Progenitor cell of endocrine pancreas (in vitro differentiated cells): ENCODE results near the gene TSN. TPM values are rescaled to one million over a fixed set of nuclear protein-coding genes. Genes with fewer than 3 reads are reported as not detected.
"Not testable (repeated sequence)": the region's sequence is repeated elsewhere in the genome, so short reads cannot be mapped to it uniquely, and the experiment has no call there.

ENCODE experiments used
- DNase-seq: peaks from one replicate; pipeline ENCODE4 v3.0.0; 2021; ENCODE audit warnings: low spot score; ENCODE audit not compliant: unreplicated experiment
- H3K27ac Mint-ChIP-seq: 2 replicates; pipeline ENCODE4 v1.8.0; 2021; ENCODE audit warnings: mild to moderate bottlenecking, moderate library complexity, mixed read lengths
- H3K27me3 Mint-ChIP-seq: 2 replicates; pipeline ENCODE4 v1.8.0; 2021; ENCODE audit warnings: mixed read lengths
- H3K36me3 Mint-ChIP-seq: 2 replicates; pipeline ENCODE4 v1.8.0; 2022; ENCODE audit warnings: mixed read lengths; ENCODE audit not compliant: insufficient read depth
- H3K4me1 Mint-ChIP-seq: 2 replicates; pipeline ENCODE4 v1.8.0; 2021; ENCODE audit warnings: low read depth, mixed read lengths
- H3K4me3 Mint-ChIP-seq: 2 replicates; pipeline ENCODE4 v1.8.0; 2021; ENCODE audit warnings: low read depth, mild to moderate bottlenecking, moderate library complexity, mixed read lengths
- H3K9me3 Mint-ChIP-seq: 2 replicates; pipeline ENCODE4 v1.8.0; 2021; ENCODE audit warnings: low read depth, mixed read lengths
- total RNA-seq: library from RNA; stranded (reverse); gene quantifications from 2 replicates; pipeline ENCODE4 v1.2.1, GENCODE V29; 2021
- TF ChIP-seq, protein P1 (sequence below): fragments of 200-600 bp; sonication (generic); IDR thresholded peaks from one replicate; pipeline ENCODE4 v1.5.0; 2021; ENCODE audit warnings: antibody characterized with exemption, mild to moderate bottlenecking; ENCODE audit not compliant: unreplicated experiment

TSN gene
- total RNA-seq, 1 donor from 2014 or later = 91.7 TPM

DNA sequence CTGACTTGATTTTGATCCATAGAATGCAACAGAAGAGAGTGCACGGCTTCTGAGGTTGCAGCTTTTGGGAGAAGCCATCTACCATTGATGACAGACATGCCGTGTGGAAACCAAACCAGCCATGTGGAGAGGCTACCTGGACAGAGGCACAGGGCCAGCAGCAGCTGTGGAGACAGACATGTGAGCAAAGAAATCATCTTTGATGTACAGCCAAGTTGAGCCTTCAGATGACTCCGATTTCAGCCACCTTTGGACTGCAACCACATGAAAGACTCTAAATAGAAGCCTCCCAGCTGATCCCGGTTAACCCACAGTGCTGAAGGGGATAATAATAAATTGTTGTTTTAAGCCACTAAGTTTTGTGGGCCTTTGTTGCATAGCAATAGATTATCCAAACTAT, 54.2 kb downstream of the TSN start:
- no peaks in the 10 kb centered on the region for H3K9me3 Mint-ChIP-seq
- H3K36me3 Mint-ChIP-seq = no peaks in the 10 kb centered on the region
- no peaks in the 10 kb centered on the region for H3K4me1 Mint-ChIP-seq
- TF ChIP-seq, protein P1, sequence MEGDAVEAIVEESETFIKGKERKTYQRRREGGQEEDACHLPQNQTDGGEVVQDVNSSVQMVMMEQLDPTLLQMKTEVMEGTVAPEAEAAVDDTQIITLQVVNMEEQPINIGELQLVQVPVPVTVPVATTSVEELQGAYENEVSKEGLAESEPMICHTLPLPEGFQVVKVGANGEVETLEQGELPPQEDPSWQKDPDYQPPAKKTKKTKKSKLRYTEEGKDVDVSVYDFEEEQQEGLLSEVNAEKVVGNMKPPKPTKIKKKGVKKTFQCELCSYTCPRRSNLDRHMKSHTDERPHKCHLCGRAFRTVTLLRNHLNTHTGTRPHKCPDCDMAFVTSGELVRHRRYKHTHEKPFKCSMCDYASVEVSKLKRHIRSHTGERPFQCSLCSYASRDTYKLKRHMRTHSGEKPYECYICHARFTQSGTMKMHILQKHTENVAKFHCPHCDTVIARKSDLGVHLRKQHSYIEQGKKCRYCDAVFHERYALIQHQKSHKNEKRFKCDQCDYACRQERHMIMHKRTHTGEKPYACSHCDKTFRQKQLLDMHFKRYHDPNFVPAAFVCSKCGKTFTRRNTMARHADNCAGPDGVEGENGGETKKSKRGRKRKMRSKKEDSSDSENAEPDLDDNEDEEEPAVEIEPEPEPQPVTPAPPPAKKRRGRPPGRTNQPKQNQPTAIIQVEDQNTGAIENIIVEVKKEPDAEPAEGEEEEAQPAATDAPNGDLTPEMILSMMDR = no peak
- H3K4me3 Mint-ChIP-seq = no peak overlapping the region
- no peak overlapping the region for H3K27ac Mint-ChIP-seq
- no peak for DNase-seq
- peaks cover 17% of the 10 kb centered on the region for H3K27me3 Mint-ChIP-seq

DNA sequence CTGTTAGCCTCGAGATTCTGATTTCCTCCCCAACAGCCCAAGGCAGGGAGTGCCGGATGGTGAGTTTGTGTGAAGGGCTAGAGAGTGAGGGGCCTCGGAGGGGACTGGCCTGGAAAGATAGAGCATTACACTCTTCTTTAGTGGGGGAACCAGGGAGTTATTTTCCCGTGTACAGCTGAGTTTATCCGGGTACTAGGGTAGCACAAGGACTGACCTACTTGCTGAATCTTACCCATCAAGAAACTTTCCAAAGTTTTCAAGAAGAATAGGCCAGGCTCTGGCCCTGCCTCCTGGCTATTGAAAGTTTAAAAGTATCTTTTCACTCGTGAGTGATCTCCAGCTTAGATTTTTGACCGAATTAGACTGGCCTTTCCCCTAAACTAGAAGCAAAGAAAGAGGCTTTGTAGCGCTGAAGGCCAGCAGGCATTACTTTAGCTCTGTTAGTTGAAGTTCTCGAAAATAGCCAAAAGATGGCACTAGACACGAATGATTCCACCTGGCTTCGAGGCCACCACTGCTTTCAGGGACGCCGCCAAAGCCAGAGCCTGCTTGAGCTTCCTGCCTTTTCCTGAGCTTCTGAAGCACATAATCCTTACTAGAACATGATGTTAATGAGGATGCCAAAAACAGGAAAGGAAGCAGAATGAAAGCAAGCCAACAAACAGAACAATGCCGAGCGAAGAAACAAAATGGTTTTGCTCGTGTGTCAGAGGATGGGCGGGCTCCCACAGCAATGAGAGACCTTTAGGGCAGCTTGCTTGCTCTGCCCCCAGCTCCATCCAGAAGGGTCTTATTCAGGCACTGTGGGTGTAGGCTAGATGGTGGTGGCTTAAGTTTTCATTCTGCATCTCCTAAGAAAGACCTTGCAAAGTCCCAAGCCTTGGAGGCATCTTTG, 55.8 kb downstream of the TSN start:
- DNase-seq = peak; percentile 22
- Mint-ChIP-seq H3K27ac (no peak overlapping the region), H3K36me3 (no peaks in the 10 kb centered on the region), H3K4me1 (no peaks in the 10 kb centered on the region), H3K4me3 (no peak overlapping the region), H3K27me3 (peaks cover 6% of the 10 kb centered on the region), H3K9me3 (no peaks in the 10 kb centered on the region)
- TF ChIP-seq, protein P1 = peak; percentile 76

DNA sequence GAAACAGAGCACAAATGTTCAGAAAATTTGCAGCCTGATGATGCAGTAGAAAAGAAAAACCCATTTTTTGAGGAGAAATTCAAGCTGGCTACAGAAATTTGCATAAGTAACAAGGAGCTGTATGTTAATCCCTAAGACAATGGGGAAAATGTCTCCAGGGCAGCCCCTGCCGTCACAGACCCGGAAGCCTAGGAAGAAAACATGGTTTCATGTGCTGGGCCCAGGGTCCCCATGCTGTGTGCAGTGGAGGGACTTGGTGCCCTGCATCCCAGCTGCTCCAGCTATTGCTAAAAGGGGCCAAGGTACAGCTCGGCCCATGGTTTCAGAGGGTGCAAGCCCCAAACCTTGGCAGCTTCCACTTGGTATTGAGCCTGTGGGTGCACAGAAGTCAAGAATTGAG, 57.6 kb downstream of the TSN start:
- not testable (repeated sequence) for H3K27ac Mint-ChIP-seq, H3K9me3 Mint-ChIP-seq, H3K36me3 Mint-ChIP-seq, H3K27me3 Mint-ChIP-seq, H3K4me1 Mint-ChIP-seq, H3K4me3 Mint-ChIP-seq, DNase-seq

DNA sequence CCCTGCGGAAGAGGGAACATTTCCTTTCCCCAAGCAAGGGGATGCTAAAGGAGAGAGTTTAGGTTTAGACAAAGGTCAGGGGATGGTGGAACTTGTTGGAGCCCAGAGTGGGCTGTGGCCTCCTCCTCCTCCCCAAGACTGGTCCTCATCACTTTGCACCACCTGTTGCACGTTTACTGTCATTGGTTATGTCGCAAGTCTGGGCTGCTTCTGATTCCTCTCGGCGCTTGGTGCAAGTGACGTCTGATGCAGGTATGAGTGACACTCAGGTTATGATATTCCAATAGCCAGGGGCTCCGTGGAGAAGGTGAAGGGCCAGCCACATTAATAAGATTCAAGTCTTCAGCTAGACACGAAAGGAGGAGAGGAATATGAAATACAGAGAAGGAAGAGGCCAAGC, 59.8 kb downstream of the TSN start:
- Mint-ChIP-seq H3K36me3 (no peaks in the 10 kb centered on the region), H3K27me3 (peaks cover 6% of the 10 kb centered on the region), H3K9me3 (peaks cover 4% of the 10 kb centered on the region), H3K4me3 (no peak overlapping the region), H3K27ac (no peak overlapping the region), H3K4me1 (peaks cover 5% of the 10 kb centered on the region)
- DNase-seq = no peak
- TF ChIP-seq, protein P1 = no peak

DNA sequence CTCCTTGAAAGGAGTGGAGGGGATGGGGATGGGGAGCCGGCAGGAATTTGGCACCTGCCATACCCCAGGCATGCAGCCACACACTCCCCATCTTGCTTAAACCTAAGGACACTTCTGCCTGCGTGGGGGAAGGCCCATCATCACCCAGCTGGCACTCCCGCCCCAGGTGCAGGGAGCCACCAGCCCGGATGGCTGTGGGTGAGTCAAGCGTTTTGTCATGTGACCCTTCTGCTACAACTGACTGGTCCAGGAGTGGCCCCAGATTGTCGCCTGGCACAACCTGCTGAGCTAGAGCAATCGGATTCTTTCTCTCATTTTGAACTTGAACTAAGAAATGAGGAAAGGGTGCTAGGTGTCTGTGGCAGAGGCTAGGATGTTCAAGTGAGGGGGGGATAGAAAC, 61.3 kb downstream of the TSN start:
- H3K4me3 Mint-ChIP-seq = no peak overlapping the region
- H3K27ac Mint-ChIP-seq = no peak overlapping the region
- peaks cover 5% of the 10 kb centered on the region for H3K4me1 Mint-ChIP-seq
- no peaks in the 10 kb centered on the region for H3K36me3 Mint-ChIP-seq
- TF ChIP-seq, protein P1 = no peak
- no peak for DNase-seq
- H3K27me3 Mint-ChIP-seq = peaks cover 6% of the 10 kb centered on the region
- peaks cover 5% of the 10 kb centered on the region for H3K9me3 Mint-ChIP-seq

DNA sequence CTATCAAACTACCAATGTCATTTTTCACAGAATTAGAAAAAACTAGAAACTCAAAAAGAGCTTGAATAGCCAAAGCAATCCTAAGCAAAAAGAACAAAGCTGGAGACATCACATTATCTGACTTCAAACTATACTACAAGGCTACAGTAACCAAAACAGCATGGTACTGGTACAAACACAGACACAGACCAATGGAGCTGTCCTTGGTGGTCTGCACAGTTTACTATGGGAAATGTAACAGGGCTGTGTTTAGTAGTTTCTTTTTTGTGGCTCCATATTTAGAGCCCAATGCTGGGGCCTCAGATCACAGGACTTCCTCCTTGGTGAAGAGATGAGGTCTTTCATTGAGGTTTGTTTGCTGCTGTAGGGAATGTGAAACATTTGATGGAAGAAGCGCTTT, 61.9 kb downstream of the TSN start:
- H3K4me3 Mint-ChIP-seq, H3K36me3 Mint-ChIP-seq, DNase-seq, H3K9me3 Mint-ChIP-seq, H3K27me3 Mint-ChIP-seq, H3K27ac Mint-ChIP-seq, H3K4me1 Mint-ChIP-seq: not testable (repeated sequence)

Other genes starting within 250 kb of the TSN start
- not detected in 2 replicates for gene RNU4ATAC, start 224.8 kb upstream of the TSN start, total RNA-seq
- 98.4 and 102 TPM in 2 replicates for gene CLASP1, start 106.2 kb upstream of the TSN start, total RNA-seq
- gene NIFK, start 18.8 kb upstream of the TSN start, total RNA-seq = 45.0 and 53.6 TPM in 2 replicates